GM10248 (cell line): ENCODE measurements around the gene ZNF526.

Experiments
- CTCF ChIA-PET: fragments of 300-600 bp; sonication (Branson Sonifier 250); formaldehyde crosslinking; extraction: SDS; loops from one replicate; lab custom pipeline; 2021; ENCODE audit warnings: antibody characterized with exemption; lab: Yijun Ruan, JAX
- POLR2A ChIA-PET: fragments of 350-650 bp; sonication (Branson Sonifier 250); formaldehyde crosslinking; extraction: SDS; loops from one replicate; lab custom pipeline; 2020; ENCODE audit warnings: antibody characterized with exemption; lab: Yijun Ruan, JAX
- DNase-seq: peaks from one replicate; pipeline ENCODE4 v3.0.0; 2012; ENCODE audit errors: extremely low spot score
- CTCF ChIP-seq: IDR thresholded peaks from 2 replicates; pipeline ENCODE4 v1.5.1; 2012; ENCODE audit warnings: mild to moderate bottlenecking, low read depth; ENCODE audit errors: extremely low read depth, missing control alignments, control extremely low read depth

The ZNF526 gene

DNA sequence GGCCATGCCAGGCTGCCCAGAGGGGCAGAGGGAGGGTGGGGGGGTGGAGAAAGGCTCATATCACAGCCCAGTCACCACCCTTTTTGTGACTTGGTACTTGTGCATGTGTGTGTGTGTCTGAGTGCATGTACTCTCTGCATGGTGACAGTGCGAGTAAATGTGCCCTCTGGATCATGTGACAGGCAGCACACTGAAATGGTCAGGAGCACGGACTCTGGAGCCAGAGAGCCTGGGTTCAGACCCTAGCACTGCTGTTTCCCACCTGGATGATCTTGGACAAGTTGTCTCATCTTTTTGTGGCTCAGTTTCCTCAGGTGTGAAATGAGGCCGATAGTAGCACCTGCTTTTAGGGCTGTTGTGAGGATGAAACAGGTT, 50.9 kb downstream of the ZNF526 start:
- no peak for DNase-seq

GRCh38 chr19:42271861-42272534, 51.9 kb downstream of the ZNF526 start:
- ChIA-PET CTCF (interaction anchor here (3.2 kb wide), 1 partner anchor 8 kb away, joined by 30 read pairs; no protein-coding TSS in a partner anchor), POLR2A (interaction anchor here (0.5 kb wide), 1 partner anchor 175 kb away, joined by 3 read pairs; no protein-coding TSS in a partner anchor)
- no peak for TF ChIP-seq CTCF
- DNase-seq = no peak

More for the DNA sequence above, 50.9 kb downstream of the ZNF526 start:
- ChIA-PET CTCF (interaction anchor here (0.7 to 3.2 kb wide), 4 partner anchors 9 to 28 kb away, joined by 3 to 30 read pairs (median 6); partner anchors contain the start of gene GSK3A), POLR2A (interaction anchor here (1.1 to 1.6 kb wide), 2 partner anchors 8 to 28 kb away, joined by 6 to 8 read pairs; no protein-coding TSS in a partner anchor)
- TF ChIP-seq CTCF = no peak

- TF ChIP-seq CTCF = no peak
- ChIA-PET CTCF (no interaction called here), POLR2A (interaction anchor here (0.5 kb wide), 1 partner anchor 175 kb away, joined by 3 read pairs; no protein-coding TSS in a partner anchor)
- DNase-seq = no peak
Measured at GRCh38 chr19:42272535-42272897, 52.4 kb downstream of the ZNF526 start.

GRCh38 chr19:42272989-42273406, 52.9 kb downstream of the ZNF526 start:
- ChIA-PET CTCF (no interaction called here), POLR2A (no interaction called here)
- TF ChIP-seq CTCF = no peak
- DNase-seq = no peak

- DNase-seq = no peak
- POLR2A ChIA-PET = no interaction called here
- no peak for TF ChIP-seq CTCF
- CTCF ChIA-PET = no interaction called here
Measured at GRCh38 chr19:42273407-42274064, 53.4 kb downstream of the ZNF526 start.

GRCh38 chr19:42274065-42274682, 54.1 kb downstream of the ZNF526 start:
- ChIA-PET CTCF (no interaction called here), POLR2A (no interaction called here)
- DNase-seq = no peak
- TF ChIP-seq CTCF = no peak
